HFFc6 (cell line): ENCODE results near the gene CLDN1. TPM values are rescaled to one million over a fixed set of nuclear protein-coding genes. Genes with fewer than 3 reads are reported as not detected.

ENCODE experiments used
- DNase-seq: peaks from one replicate; pipeline ENCODE4 v3.0.0-alpha.2; 2018
- H3K27ac Mint-ChIP-seq: 2 replicates; pipeline ENCODE4 v1.8.0; 2020; ENCODE audit warnings: mild to moderate bottlenecking, mixed read lengths
- H3K27me3 Mint-ChIP-seq: 2 replicates; pipeline ENCODE4 v1.8.0; 2021; ENCODE audit warnings: mild to moderate bottlenecking, moderate library complexity, mixed read lengths; ENCODE audit not compliant: insufficient read depth
- H3K36me3 Mint-ChIP-seq: 2 replicates; pipeline ENCODE4 v1.8.0; 2021; ENCODE audit warnings: low read depth, mixed read lengths
- H3K4me1 Mint-ChIP-seq: 2 replicates; pipeline ENCODE4 v1.8.0; 2020; ENCODE audit warnings: low read depth, mixed read lengths
- H3K4me3 Mint-ChIP-seq: 2 replicates; pipeline ENCODE4 v1.8.0; 2020; ENCODE audit warnings: mild to moderate bottlenecking, moderate library complexity, mixed read lengths
- H3K9me3 Mint-ChIP-seq: 2 replicates; pipeline ENCODE4 v1.8.0; 2020; ENCODE audit warnings: mild to moderate bottlenecking, mixed read lengths
- CTCF ChIP-seq: fragments of 200-600 bp; sonication (generic); IDR thresholded peaks from 2 replicates; pipeline ENCODE4 v1.5.0; 2021; ENCODE audit warnings: antibody characterized with exemption, mild to moderate bottlenecking
- total RNA-seq, 6 experiments: library from RNA; stranded (reverse); fragmentation: NEBNext Ultra II Directional; extraction: Animal tissue kit (Norgen Biotek cat#: 25700); gene quantifications; 2 replicates in 1 of 6; 3 replicates in 5 of 6; pipeline ENCODE4 v1.2.3, GENCODE V29; 2021

CLDN1 gene
- total RNA-seq, 6 experiments from 2014 or later: 0.61 to 0.85 (median 0.79) TPM

DNA sequence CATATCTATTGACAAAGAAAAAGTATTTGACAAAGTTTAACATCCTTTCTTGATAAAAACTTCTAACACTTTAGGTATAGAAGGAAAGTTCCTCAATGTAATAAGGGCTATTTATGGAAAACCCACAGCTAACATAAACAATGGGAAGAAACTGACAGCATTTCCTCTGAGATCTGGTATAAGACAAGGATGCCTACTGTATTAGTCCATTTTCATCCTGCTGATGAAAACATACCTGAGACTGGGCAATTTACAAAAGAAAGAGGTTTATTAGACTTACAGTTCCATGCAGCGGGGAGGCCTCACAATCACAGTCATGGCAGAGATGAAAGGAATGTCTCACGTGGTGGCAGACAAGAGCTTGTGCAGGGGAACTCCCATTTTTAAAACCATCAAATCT lies 17.8 kb upstream of the CLDN1 start:
- TF ChIP-seq CTCF: no peak
- no peaks in the 10 kb centered on the region; the same call in 1 of the 2 replicates for H3K27me3 Mint-ChIP-seq
- H3K4me1 Mint-ChIP-seq: peaks cover 44% of the 10 kb centered on the region
- peaks cover 12% of the 10 kb centered on the region for H3K9me3 Mint-ChIP-seq
- peaks cover 19% of the 10 kb centered on the region for H3K36me3 Mint-ChIP-seq
- DNase-seq: no peak
- H3K4me3 Mint-ChIP-seq: peak overlapping the region; percentile 6; the same call in 1 of the 2 replicates
- peak overlapping the region; percentile 49 for H3K27ac Mint-ChIP-seq

DNA sequence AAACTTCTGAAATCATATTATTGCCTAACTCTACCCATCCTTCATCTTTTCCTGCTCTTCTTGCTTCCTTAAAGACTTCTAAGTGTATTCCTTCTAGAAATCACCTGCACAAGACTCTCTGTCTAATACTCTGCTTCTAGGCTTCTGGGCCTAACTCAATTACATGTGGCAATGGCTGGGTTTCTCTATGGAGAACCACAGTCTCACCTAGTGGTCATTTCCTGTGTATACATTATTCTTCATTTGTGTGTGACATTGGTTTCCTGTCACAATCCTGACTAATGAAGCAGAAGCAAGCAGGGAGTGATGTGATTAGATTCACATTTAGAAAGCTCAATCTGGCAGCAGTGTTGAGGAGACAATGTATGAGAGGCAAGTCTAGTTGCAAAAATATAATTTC lies 16.9 kb upstream of the CLDN1 start:
- peaks cover 19% of the 10 kb centered on the region for H3K36me3 Mint-ChIP-seq
- DNase-seq: peak; percentile 50

DNA sequence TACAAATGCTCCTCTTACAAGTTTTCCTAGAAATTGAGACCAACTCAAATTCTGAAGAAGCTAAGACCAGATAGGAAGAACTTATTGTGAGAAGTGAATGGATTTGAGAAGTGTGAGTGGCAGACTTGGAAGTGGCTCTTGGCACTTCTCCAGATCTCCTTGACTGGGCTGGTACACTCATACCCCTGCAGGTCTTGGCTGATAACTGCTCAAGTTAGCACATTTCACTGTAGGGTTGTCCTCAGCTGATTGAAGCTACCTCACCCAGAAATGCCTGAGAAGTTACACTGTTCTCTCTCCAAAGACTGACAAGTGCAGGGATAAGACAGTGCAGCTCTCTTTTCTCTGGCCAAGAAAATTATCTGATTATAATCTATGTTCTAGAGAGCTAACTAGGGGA lies 16.5 kb upstream of the CLDN1 start:
- peak overlapping the region; percentile 82 for H3K27ac Mint-ChIP-seq
- H3K27me3 Mint-ChIP-seq: no peaks in the 10 kb centered on the region; the same call in 1 of the 2 replicates
- peak; percentile 51 for DNase-seq
- no peak overlapping the region for H3K4me3 Mint-ChIP-seq
- TF ChIP-seq CTCF: no peak
- H3K4me1 Mint-ChIP-seq: peaks cover 35% of the 10 kb centered on the region
- H3K9me3 Mint-ChIP-seq: peaks cover 12% of the 10 kb centered on the region
- peaks cover 19% of the 10 kb centered on the region for H3K36me3 Mint-ChIP-seq

More for the DNA sequence above, 16.9 kb upstream of the CLDN1 start:
- TF ChIP-seq CTCF: peak; percentile 69
- H3K27ac Mint-ChIP-seq: peak overlapping the region; percentile 82
- peaks cover 36% of the 10 kb centered on the region for H3K4me1 Mint-ChIP-seq
- H3K4me3 Mint-ChIP-seq: no peak overlapping the region; the same call in 1 of the 2 replicates
- H3K9me3 Mint-ChIP-seq: peaks cover 12% of the 10 kb centered on the region
- H3K27me3 Mint-ChIP-seq: no peaks in the 10 kb centered on the region; the same call in 1 of the 2 replicates

- no peak for DNase-seq
- peaks cover 16% of the 10 kb centered on the region for H3K36me3 Mint-ChIP-seq
- peaks cover 12% of the 10 kb centered on the region for H3K9me3 Mint-ChIP-seq
- H3K27me3 Mint-ChIP-seq: no peaks in the 10 kb centered on the region; the same call in 1 of the 2 replicates
- no peak for TF ChIP-seq CTCF
- no peak overlapping the region for H3K4me3 Mint-ChIP-seq
- peaks cover 31% of the 10 kb centered on the region for H3K4me1 Mint-ChIP-seq
- no peak overlapping the region for H3K27ac Mint-ChIP-seq
Observed at GRCh38 chr3:190337301-190337700, 15.1 kb upstream of the CLDN1 start.

- no peak for TF ChIP-seq CTCF
- no peaks in the 10 kb centered on the region; the same call in 1 of the 2 replicates for H3K27me3 Mint-ChIP-seq
- no peak overlapping the region for H3K4me3 Mint-ChIP-seq
- peaks cover 31% of the 10 kb centered on the region for H3K4me1 Mint-ChIP-seq
- H3K9me3 Mint-ChIP-seq: peaks cover 11% of the 10 kb centered on the region
- H3K36me3 Mint-ChIP-seq: peaks cover 10% of the 10 kb centered on the region
- no peak overlapping the region for H3K27ac Mint-ChIP-seq
- DNase-seq: no peak
Observed at GRCh38 chr3:190336516-190337189, 14.4 kb upstream of the CLDN1 start.
